HPDE6-E6E7 (cell line): ENCODE results near the gene ITIH2.

Experiments
- DNase-seq: peaks from one replicate; pipeline ENCODE4 v3.0.0; 2011; ENCODE audit warnings: missing footprints; ENCODE audit errors: extremely low spot score

Gene ITIH2

DNA sequence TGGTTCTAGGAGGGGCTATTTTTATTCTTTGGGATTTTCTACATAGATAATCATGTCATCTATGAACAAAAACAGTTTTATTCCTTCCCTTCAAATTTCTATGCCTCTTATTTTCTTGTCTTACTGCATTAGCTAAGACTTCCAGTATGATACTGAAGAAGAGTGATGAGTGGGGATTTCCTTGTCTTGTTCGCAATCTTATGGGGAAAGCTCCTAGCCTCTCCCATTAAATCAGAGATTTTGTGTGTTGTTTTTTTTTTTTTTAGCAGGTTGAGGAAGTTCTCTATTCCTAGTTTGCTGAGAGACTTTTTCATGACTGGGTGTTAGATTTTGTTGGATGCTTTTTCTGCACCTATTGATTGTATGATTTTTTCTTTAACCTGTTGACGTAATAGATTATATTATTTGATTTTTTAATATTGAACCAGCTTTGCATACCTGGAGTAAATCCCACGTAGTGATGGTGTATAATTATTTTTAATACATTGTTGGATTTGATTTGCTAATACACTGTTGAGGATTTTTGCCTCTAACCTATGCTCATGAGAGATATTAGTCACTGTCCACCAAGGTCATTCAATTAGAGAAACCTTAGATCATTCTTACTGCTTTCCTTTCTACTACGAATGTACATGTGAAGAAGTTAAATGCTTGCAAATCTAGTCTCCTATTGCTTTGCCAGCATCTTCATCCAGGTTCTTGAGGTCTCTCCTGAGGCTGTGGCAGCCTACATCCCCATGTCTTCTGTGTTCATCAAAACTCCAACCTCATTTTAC lies 91.3 kb downstream of the ITIH2 start:
- DNase-seq, result no peak

DNA sequence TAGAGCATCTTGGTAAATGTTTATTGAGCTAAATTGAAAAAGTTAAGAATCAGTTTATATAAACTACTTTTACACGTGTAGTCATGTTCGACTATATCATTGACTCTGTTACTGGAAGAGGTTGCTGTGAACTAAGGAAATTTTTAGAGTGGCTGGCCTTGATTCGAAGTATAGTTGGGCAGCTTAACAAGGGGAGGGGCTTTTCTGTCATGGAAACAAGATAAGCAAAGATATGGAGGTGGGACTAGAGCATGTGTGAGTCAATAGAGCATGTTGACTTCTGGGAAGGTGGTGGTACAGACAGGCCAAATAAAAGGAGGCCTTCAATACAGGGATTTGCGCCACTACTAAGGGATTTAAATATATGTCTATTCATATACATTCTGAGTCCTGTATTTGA lies 92.5 kb downstream of the ITIH2 start:
- no peak for DNase-seq

DNA sequence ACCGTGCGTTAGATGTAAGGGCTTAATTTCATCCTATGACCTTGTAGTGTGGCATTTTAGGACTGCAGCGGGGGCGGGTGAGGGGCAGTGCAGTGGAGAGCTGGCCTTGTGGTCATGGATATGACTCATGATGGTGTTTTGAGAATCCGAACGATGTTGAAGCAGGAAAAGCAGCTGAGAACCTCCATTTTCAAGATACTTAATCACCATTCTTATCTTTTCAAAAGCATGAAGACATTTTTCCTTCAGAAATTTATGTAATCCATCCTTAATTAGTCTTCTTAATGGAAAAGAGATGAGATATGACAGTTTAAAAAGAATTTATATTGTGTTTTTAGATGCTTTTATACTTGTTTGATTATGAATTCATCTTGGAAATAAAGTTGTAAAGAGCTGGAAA lies 94.5 kb downstream of the ITIH2 start:
- DNase-seq, result peak; percentile 10
